ENCODE data around the gene SLC10A7.

Gene SLC10A7

DNA sequence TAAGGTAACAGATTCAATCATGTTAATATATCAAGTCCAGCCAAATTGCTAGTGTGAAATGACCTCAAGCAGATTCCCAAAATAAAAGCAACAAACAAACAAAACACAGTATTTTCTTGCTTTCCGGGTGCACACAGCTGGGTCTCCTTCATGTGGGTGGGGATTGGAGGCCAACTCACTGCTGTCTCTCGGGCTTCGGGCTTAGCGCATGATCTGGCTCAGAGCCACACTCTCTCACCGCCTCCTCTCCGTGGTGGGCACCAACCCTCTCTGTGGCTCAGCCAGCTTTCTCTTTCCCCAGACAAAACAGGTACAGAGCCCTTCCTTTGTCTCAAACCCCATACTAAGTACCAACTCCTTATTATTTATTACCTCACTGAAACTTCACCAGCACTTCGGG is 310.3 kb downstream of the SLC10A7 start:
- TF ChIP-seq, protein P1, sequence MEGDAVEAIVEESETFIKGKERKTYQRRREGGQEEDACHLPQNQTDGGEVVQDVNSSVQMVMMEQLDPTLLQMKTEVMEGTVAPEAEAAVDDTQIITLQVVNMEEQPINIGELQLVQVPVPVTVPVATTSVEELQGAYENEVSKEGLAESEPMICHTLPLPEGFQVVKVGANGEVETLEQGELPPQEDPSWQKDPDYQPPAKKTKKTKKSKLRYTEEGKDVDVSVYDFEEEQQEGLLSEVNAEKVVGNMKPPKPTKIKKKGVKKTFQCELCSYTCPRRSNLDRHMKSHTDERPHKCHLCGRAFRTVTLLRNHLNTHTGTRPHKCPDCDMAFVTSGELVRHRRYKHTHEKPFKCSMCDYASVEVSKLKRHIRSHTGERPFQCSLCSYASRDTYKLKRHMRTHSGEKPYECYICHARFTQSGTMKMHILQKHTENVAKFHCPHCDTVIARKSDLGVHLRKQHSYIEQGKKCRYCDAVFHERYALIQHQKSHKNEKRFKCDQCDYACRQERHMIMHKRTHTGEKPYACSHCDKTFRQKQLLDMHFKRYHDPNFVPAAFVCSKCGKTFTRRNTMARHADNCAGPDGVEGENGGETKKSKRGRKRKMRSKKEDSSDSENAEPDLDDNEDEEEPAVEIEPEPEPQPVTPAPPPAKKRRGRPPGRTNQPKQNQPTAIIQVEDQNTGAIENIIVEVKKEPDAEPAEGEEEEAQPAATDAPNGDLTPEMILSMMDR (IDR thresholded peaks at IDR 0.05; ENCODE audit: low read depth, low read length) = no peak
- TF ChIP-seq POLR2A (IDR thresholded peaks at IDR 0.05; ENCODE audit: extremely low read depth, insufficient read length) (no peak), MYC (IDR thresholded peaks at IDR 0.05; ENCODE audit: low read depth, low read length) (no peak)
- TF ChIP-seq, protein P2, sequence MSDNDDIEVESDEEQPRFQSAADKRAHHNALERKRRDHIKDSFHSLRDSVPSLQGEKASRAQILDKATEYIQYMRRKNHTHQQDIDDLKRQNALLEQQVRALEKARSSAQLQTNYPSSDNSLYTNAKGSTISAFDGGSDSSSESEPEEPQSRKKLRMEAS (IDR thresholded peaks at IDR 0.05; ENCODE audit: low read depth, low read length) = no peak

DNA sequence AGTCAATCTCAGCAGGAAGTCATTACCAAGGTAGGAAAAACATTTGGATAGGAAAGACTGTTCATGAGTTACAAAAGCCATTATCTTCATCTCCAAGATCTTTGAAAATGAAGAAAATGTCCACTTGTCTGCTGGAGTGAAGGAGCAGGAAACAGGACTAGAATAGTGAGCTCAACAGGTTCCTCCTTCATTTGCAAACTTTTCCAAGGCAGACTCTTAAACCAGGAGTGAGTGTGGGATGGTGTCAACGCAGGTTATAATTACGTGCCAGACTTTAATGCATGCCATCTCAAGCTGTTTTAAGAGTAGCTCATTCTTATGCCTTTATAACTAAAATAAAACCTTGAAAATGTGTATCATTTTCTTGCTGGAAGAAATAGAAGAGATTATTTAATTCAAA is 310.9 kb downstream of the SLC10A7 start:
- H3K4me3 ChIP-seq (ENCODE audit: low read depth, low read length) = no peak overlapping the region
- TF ChIP-seq, protein P2 (IDR thresholded peaks at IDR 0.05; ENCODE audit: low read depth, low read length) = no peak
- no peak for TF ChIP-seq MYC (IDR thresholded peaks at IDR 0.05; ENCODE audit: low read depth, low read length)
- TF ChIP-seq, protein P1 (IDR thresholded peaks at IDR 0.05; ENCODE audit: low read depth, low read length) = no peak
- TF ChIP-seq POLR2A (IDR thresholded peaks at IDR 0.05; ENCODE audit: extremely low read depth, insufficient read length) = no peak
- DNase-seq (ENCODE audit: low read depth) = no peak

More for the DNA sequence above, 310.3 kb downstream of the SLC10A7 start:
- H3K4me3 ChIP-seq (ENCODE audit: low read depth, low read length) = no peak overlapping the region
- no peak for DNase-seq (ENCODE audit: low read depth)

GRCh38 chr4:146207410-146207809 is 314.3 kb downstream of the SLC10A7 start:
- TF ChIP-seq, protein P2 (IDR thresholded peaks at IDR 0.05; ENCODE audit: low read depth, low read length) = no peak
- no peak for TF ChIP-seq MYC (IDR thresholded peaks at IDR 0.05; ENCODE audit: low read depth, low read length)
- no peak for TF ChIP-seq POLR2A (IDR thresholded peaks at IDR 0.05; ENCODE audit: extremely low read depth, insufficient read length)
- TF ChIP-seq, protein P1 (IDR thresholded peaks at IDR 0.05; ENCODE audit: low read depth, low read length) = no peak
- H3K4me3 ChIP-seq (ENCODE audit: low read depth, low read length) = no peak overlapping the region
- no peak for DNase-seq (ENCODE audit: low read depth)
